Measurements from ENCODE around the gene C10orf71. TPM values are rescaled to one million over a fixed set of nuclear protein-coding genes. Genes with fewer than 3 reads are reported as not detected.

C10orf71 gene
- total and polyA plus RNA-seq, 9 donors: 0.01 to 0.03 (median 0.03) TPM; not detected in 6

DNA sequence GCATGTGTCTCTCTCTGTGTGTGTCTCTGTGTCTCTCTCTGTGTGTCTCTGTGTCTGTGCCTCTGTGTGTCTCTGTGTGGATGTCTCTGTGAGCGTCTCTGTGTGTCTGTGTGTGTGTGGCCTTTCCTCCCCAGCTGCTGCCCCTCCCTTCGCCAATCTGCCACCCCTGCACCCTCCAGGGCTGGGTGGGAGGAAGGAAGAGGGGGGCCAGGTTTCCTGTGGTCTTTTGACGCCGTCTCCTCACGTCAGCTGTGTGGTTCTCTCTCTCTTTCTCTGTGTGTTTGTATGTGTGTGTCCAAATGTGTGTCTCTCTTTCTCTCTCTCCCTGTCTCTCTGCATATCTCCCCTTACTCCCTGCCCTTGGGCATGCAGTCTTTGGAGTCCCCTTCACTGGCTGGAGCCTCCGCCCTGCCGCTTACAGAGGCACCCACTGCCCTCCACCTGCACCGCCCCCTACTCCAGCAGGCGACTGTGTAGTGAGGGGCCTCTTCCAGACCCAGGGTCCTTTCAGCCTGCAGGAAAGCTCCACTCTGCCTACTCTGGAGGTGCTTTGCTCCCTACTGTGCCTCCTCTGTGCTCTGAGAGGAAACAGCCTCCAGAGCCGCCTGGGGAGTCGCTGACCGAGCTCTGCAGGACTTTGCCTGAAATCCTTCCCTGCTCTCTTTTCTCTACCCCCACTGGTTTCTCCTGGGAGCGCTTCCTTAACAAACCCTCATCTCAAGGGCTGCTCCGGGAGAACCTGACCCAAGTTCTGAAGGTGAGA is 44.2 kb upstream of the C10orf71 start:
- DNase-seq: no peak
- TF ChIP-seq EP300 (IDR thresholded peaks at IDR 0.05) (no peak), POLR2A (IDR thresholded peaks at IDR 0.05) (no peak)
- TF ChIP-seq, protein P1, sequence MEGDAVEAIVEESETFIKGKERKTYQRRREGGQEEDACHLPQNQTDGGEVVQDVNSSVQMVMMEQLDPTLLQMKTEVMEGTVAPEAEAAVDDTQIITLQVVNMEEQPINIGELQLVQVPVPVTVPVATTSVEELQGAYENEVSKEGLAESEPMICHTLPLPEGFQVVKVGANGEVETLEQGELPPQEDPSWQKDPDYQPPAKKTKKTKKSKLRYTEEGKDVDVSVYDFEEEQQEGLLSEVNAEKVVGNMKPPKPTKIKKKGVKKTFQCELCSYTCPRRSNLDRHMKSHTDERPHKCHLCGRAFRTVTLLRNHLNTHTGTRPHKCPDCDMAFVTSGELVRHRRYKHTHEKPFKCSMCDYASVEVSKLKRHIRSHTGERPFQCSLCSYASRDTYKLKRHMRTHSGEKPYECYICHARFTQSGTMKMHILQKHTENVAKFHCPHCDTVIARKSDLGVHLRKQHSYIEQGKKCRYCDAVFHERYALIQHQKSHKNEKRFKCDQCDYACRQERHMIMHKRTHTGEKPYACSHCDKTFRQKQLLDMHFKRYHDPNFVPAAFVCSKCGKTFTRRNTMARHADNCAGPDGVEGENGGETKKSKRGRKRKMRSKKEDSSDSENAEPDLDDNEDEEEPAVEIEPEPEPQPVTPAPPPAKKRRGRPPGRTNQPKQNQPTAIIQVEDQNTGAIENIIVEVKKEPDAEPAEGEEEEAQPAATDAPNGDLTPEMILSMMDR (IDR thresholded peaks at IDR 0.05): no peak
- no peaks in the 10 kb centered on the region for H3K9me3 ChIP-seq
- H3K4me3 ChIP-seq: no peak overlapping the region
- intact Hi-C loops (cut with DNase I): no loop called here
- no peaks in the 10 kb centered on the region for H3K36me3 ChIP-seq
- WGBS, 3 donors: 33 to 49% (median 35%) methylated on average over 13 to 14 of the region's 14 CpGs
- H3K27me3 ChIP-seq: no peaks in the 10 kb centered on the region
- no peaks in the 10 kb centered on the region for H3K4me1 ChIP-seq (ENCODE audit: insufficient read depth)
- H3K27ac ChIP-seq: no peak overlapping the region

DNA sequence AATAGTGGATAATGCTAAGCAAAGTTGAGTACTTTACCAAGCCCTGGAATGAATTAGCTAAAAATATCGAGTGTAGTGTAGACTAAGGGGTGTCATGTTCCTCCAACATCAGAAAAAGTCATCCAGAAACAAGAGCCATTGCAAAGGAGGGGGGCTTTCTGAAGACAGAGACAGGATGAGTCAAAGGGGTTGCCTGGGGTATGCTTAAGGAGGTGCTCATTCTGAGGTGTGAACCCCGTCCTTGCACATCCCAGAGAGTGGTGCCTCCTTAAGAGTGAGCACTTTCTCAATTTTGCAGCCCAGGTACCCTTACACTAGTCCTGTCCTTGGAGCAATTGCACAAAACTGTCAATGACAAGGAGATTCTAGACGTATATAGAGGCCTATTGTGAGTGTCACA is 43.1 kb upstream of the C10orf71 start:
- intact Hi-C loops (cut with DNase I): no loop called here
- Histone ChIP-seq H3K27ac (no peak overlapping the region), H3K9me3 (no peaks in the 10 kb centered on the region), H3K4me3 (no peak overlapping the region), H3K36me3 (no peaks in the 10 kb centered on the region), H3K27me3 (no peaks in the 10 kb centered on the region), H3K4me1 (ENCODE audit: insufficient read depth) (no peaks in the 10 kb centered on the region)
- TF ChIP-seq EP300 (IDR thresholded peaks at IDR 0.05) (no peak), POLR2A (IDR thresholded peaks at IDR 0.05) (no peak)
- TF ChIP-seq, protein P1 (IDR thresholded peaks at IDR 0.05): no peak
- WGBS, 3 donors: 47 to 62% (median 51%) methylated on average over 3 of the region's 3 CpGs
- no peak for DNase-seq

DNA sequence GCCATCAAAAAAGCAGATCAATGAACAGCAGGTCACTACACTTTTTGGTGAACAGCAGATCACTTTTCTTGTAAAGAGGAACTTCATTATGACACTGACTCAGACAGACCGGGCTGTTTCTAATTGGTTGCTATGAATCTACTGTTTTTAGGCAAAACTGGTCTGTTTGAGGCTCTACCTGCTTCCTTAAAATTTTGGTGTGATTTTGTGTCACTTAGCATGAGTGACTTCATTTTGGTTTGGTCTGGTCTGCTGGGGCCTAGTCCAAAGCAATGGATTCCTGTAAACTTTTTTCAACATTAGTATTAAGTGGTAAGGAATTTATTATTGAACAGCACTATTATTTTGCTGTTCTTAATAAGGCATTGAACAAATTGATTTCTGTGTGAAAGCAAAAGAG is 41.8 kb upstream of the C10orf71 start:
- Histone ChIP-seq H3K27ac (no peak overlapping the region), H3K4me3 (no peak overlapping the region), H3K4me1 (ENCODE audit: insufficient read depth) (no peaks in the 10 kb centered on the region), H3K9me3 (no peaks in the 10 kb centered on the region), H3K27me3 (no peaks in the 10 kb centered on the region), H3K36me3 (no peaks in the 10 kb centered on the region)
- TF ChIP-seq EP300 (IDR thresholded peaks at IDR 0.05) (no peak), POLR2A (IDR thresholded peaks at IDR 0.05) (no peak)
- TF ChIP-seq, protein P1 (IDR thresholded peaks at IDR 0.05): no peak
- no peak for DNase-seq
- intact Hi-C loops (cut with DNase I): no loop called here
- WGBS, 3 donors: 94 to 100% (median 95%) methylated on average over 1 of the region's 1 CpG

DNA sequence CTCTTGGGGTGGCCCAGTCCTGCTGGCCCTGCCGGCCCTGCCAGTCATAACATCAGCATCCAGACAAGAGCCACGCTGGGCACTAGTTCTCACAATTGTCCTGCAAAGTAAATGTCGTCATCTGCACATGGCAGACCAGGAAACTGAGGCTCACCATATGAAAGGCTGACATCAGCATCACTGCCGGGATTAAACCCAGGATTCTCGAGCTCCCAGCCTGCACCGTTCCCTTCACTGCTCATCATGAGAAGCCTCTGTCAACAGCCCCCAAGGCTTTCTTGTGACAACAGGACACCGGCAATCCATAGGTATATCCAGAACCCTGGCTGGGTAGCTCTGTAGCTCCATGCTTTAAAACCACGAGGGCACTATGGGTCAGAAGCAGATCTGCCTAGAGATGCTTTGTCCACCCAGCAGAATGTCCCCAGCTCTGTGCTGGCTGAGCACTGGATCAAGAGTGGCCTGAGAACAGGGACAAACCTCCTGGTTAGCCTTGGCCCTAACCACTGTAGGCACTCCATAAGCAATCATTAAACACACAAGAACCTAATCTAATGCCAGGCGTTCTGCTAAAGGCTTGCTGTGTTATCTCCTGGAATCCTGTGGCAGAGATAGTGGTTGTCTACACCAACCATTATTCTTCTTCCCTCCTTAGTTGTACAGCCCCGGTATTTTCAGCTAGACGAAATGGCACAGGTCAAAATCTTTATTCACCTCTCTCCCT is 41.2 kb upstream of the C10orf71 start:
- DNase-seq: no peak
- H3K36me3 ChIP-seq: no peaks in the 10 kb centered on the region

More for the DNA sequence above, 41.2 kb upstream of the C10orf71 start:
- 75 to 90% (median 85%) methylated on average over 11 of the region's 11 CpGs for WGBS, 3 donors
- no peaks in the 10 kb centered on the region for H3K27me3 ChIP-seq
- TF ChIP-seq POLR2A (IDR thresholded peaks at IDR 0.05): no peak
- TF ChIP-seq, protein P1 (IDR thresholded peaks at IDR 0.05): no peak
- TF ChIP-seq EP300 (IDR thresholded peaks at IDR 0.05): no peak
- no peaks in the 10 kb centered on the region for H3K4me1 ChIP-seq (ENCODE audit: insufficient read depth)
- no peak overlapping the region for H3K4me3 ChIP-seq
- intact Hi-C loops (cut with DNase I): no loop called here
- no peaks in the 10 kb centered on the region for H3K9me3 ChIP-seq
- no peak overlapping the region for H3K27ac ChIP-seq
